Choroid plexus epithelial cell (primary cell): ENCODE measurements around the gene PAX5.

Experiments used
- DNase-seq: peaks from one replicate; pipeline ENCODE4 v3.0.0-alpha.2; 2010; ENCODE audit warnings: low read depth
- H3K4me3 ChIP-seq: 2 replicates; pipeline ENCODE4 v1.5.1; 2011; ENCODE audit warnings: low read depth, mild to moderate bottlenecking, control low read depth, low read length, moderate library complexity
- TF ChIP-seq, protein P1 (sequence below): conservative IDR thresholded peaks from 2 replicates; pipeline ENCODE4 v1.5.1; 2011; ENCODE audit warnings: low read depth, mild to moderate bottlenecking, control low read depth, inconsistent platforms, low read length, moderate library complexity

PAX5 gene

DNA sequence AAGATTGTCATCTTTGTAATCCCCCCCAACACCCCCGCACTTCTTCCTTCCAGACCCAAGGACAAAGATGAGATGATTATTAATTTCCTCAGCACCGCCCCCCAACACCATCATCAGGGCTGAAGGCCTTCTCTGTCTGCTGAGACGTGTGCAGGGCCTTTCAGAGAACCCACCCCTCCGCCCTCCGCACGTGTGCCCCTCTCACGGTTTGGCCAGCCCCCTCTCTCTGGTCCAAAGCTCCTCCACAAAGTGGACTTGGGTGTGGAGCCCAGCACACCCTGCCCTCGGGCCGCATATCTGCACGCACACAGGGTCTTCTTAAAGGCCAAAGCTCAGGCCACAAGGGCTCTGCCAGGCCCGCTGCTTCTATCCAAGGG, 32.0 kb downstream of the PAX5 start:
- TF ChIP-seq, protein P1, sequence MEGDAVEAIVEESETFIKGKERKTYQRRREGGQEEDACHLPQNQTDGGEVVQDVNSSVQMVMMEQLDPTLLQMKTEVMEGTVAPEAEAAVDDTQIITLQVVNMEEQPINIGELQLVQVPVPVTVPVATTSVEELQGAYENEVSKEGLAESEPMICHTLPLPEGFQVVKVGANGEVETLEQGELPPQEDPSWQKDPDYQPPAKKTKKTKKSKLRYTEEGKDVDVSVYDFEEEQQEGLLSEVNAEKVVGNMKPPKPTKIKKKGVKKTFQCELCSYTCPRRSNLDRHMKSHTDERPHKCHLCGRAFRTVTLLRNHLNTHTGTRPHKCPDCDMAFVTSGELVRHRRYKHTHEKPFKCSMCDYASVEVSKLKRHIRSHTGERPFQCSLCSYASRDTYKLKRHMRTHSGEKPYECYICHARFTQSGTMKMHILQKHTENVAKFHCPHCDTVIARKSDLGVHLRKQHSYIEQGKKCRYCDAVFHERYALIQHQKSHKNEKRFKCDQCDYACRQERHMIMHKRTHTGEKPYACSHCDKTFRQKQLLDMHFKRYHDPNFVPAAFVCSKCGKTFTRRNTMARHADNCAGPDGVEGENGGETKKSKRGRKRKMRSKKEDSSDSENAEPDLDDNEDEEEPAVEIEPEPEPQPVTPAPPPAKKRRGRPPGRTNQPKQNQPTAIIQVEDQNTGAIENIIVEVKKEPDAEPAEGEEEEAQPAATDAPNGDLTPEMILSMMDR = no peak
- H3K4me3 ChIP-seq = no peak overlapping the region
- no peak for DNase-seq

DNA sequence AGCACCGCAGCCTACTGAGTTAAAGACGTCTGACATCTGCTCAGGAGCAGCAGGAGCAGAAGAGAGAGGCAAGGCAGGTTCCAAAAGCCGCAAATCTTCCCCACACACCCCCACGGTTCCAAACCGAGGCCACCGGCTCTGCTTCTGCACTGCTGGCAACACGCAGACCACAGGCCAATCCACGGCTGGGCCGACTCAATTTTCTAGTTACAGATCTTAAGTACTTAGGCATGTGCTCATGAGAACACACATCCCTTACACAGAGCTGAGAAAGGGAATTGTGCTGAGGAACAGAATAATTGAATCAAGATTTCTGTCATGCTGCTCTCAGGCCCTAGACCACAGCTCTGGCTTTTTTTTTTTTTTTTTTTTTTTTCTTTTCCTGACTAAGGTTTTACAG, 32.6 kb downstream of the PAX5 start:
- TF ChIP-seq, protein P1 = no peak
- H3K4me3 ChIP-seq = no peak overlapping the region
- DNase-seq = no peak

DNA sequence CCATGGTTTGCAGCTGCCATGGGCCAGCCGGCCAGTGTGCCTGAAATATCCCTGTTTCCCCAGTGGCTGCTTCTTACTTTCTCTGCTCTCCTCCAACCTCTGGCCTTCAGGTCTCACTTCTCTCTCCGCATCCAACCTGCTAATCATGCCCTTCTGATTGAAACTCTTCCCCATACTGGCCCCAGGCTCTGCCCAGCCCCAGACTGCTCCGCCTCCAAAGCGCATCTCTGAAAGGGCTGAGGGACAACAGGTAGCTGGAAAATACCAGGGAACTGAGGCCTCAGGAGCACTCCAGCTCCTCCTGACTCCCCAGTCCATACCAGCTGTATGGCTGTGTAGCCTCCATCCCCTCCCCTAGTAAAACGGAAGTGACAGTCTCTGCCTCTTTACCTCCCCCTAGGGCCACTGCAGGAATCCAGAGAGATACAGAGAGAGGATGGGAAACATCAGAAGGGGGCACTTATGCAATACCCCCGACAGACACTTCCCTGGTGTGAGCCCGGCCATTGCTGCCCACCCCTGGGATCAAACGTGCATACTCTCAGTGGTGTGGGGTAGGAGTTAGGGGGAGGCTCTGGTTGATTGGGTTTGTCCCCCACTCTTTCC, 34.2 kb downstream of the PAX5 start:
- H3K4me3 ChIP-seq = no peak overlapping the region

DNA sequence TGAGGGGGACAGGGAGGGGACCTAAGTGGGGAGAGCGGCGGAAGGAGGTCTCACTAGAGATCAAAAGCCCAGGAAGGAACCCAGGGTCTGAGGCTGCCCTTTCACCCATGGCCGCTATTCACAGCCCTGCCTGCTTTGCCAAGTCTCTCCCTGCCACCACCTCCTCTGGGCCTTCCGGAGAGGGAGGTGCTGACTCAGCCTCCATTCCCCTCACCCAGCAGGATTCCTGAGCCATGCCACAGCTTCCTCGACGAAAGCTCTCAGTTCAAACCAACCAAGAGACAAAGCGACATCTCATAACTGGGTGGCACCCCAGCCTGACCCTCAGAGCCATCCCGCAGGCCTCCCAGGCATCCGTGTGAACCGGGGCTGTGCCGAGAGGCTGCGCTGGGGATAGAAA, 36.7 kb downstream of the PAX5 start:
- no peak for DNase-seq
- no peak overlapping the region for H3K4me3 ChIP-seq
- TF ChIP-seq, protein P1 = no peak

More for the DNA sequence above, 34.2 kb downstream of the PAX5 start:
- no peak for DNase-seq
- TF ChIP-seq, protein P1 = no peak

DNA sequence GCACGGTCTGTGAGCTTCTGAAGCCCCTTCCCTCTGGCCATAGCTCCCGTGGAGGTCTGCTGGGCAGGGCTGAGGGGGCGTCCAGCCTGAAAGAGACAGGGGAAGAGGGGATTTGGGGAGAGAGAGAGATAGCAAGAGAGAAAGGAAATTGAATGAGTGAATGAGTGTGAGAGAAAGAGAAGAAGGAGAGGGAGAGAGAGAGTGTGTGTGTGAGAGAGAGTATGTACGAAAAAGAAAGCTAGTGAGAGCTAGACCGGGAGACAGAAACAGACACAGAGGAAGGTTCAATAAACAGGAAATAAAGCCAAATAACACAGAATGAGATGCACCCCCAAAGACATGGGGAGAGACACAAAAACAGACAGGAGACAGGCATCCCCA, 37.4 kb downstream of the PAX5 start:
- TF ChIP-seq, protein P1 = no peak
- H3K4me3 ChIP-seq = no peak overlapping the region
- DNase-seq = no peak

DNA sequence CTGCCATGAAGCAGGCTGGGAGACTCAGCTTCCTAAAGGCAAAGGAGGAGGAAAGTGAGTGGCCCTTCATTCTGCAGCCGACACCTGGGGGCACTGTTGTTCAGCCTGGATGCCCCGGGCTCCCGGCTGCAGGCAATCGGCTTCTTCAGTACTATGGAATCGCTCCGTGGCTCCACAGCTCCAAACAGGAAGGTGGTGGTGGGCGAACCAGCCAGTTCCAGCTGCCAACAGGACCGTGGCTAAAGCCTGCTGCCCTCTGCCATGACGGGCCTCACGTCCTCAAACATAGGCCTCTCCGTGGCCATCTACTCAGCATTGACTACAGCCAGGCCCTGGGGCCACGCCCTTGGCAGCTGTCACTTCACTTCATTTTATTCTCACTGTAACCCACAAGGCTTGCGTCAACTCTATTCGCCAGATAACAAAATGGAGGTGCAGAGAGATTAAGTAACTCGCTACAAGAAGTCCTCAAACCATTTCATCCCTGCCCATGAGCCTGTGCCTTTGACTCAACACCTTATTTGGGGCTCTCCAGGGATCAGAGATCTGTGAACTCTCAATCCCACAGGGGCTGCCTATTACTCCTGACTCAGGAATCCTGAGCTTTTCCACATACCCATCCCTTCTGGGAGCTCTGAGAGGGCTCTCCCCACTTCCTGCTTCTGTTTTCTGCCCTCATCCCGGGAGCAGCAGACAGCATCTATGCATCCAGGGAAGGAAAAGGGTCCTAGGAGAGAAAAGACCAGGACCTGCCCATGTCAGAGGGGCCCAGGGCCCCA, 38.0 kb downstream of the PAX5 start:
- no peak overlapping the region for H3K4me3 ChIP-seq
- TF ChIP-seq, protein P1 = peak; percentile 87

More for the DNA sequence above, 38.0 kb downstream of the PAX5 start:
- DNase-seq = peak; percentile 79
